ENCODE measurements around the gene ZBTB25.

ZBTB25 gene

DNA sequence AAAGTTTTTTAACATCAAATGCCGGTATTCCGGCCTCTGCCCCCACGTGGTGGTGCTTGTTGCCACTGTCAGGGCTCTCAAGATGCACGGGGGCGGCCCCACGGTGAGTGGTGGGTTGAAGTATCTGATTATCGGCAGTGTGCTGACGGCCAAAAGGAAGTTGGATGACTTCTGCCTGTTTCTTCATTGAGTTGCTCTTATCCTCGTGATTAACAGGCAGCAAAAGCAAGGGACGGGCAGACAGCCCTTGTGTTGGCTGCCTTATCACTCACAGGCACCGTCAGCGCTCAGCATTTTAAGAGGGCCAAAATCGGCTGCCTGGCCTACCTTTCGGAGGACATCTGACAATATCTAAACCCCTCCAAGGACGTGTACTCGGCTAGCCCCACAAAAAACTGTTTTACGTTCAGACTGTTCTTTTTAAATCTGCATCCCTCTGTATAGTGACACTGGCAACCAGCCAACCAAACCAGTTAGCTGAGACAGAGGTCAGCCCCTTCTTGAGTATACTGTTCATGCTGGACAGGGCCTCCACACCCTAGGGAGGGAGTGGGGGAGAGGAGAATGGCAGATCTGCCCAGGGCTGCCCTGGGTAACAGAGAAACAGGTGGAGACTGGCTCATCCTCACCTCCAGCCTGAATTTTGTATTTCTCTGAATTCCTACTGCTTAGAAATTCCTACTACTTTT, 61.2 kb downstream of the ZBTB25 start:
- DNase-seq (ENCODE audit: low read depth in 2 of 2) = no peak

DNA sequence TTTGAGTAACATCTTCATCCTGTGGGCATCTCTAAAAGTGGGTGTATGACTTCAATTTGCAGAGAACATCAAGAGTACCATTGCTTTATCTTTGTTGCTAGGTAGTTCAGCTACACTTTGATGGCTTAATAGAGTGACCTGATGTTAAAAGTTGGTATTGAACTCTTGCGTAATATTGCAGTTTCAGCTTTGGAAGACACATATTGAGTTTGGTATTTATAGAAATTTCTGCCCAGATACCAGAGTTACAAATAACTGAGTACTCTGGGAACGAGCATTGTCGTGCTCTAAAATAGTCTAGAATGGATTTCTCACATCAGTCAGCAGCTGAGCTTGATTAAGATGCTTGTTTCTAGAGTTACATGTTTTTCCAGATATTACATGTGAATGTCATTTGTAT, 63.1 kb downstream of the ZBTB25 start:
- no peak for DNase-seq (ENCODE audit: low read depth in 2 of 2)

DNA sequence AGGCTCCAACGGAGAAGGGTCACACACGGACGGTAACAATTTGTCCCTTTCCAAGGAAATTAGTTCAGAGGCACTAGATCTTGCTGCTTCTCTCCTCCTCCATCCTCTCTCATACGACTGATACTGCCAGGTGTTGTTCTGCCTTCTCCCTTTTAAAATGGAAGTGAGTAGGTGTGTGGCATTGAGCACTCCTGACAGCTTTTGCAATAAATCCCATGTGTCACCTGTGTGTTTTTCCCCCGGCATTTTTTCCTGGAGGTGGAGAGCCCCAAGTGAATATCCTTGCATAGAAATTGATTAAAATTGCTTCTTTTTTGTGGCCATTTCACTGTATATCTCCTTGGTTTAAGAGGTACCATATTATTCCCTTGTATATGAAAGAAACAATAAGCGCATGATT, 64.5 kb downstream of the ZBTB25 start:
- DNase-seq (ENCODE audit: low read depth in 2 of 2) = no peak

DNA sequence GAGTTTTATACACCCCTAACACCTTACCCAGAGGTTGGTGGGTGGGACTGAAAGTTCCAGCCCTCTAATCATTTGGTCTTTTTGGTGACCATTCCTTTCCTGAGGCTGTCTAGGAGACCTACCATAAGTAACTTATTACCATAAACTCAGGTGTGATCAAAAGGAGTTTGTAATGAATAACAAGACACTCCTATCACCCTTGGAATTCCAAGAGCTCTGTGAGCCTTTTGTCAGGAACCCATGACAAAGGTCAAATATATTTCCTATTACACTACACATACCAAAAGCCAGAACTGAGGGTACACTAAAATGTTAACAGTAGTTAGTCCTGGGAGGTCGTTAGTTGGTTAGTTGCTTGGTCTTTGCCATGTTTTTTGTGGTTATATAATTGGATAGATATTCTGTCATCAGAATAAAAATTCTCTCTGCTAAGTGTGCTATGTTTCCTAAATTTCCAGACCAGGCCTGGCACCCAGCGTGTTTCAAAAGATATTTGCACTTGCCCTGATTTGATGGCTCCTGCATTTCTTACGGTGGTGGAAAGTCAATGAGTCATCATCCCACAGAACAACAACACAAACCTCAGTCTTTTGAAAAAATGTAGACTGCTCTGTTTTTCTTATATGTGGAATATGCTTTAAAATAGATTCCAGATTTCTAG, 65.3 kb downstream of the ZBTB25 start:
- DNase-seq (ENCODE audit: low read depth in 2 of 2) = no peak

DNA sequence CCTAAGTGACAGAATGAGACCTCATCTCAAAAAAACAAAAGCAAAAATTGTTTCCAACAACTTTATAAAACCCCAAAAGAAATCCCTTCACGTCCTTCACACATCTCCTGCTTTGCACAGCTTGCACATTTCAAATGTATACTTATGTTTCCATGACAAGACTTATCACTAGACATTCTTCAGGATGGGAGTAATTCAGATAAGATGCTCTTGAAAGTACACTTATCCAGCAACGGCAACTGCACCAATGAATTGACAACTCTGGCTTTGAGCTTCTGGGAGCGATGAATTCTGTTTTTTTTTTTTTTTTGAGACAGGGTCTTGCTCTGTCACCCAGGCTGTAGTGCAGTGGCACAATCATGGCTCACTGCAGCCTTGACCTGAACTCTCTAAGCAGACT, 69.1 kb downstream of the ZBTB25 start:
- no peak for DNase-seq (ENCODE audit: low read depth in 2 of 2)

DNA sequence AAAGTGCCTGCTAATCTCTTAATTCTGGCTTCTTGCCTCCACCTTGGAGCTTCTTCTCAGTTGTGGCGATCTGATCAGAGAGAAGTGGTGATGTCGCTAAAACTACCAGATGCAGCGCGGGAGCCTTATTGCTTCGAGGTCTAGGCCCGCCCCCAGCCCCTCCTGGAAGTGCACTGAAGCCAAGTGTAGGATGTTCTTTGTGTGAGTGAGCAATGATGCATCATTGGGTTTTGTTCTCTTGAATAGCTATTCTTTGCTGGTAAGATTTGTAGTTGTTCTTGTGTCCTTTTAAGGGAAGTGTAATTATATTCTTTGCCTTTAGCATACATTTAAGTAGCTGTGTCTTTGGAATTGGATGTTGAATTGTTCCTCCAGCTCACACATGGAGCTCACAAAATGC, 79.7 kb downstream of the ZBTB25 start:
- no peak for DNase-seq (ENCODE audit: low read depth in 2 of 2)

DNA sequence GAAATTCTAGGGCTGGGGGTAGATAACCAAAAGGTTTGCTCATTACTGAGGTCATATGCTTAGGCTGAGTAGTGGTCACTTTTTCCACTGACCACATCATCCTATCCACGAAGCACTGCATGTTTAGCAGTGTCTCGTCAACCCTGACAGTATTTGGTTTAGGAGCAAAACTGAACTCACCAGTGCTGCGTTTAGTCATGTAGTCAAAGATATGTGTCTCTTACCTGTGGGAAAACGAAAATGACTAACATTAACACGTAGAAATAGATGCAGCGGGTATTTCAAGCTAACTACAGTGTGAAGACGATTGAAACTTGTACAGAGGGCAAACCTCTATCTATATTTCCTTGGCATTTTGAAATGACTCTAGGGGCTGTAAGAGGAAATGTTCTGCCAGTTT, 80.9 kb downstream of the ZBTB25 start:
- no peak for DNase-seq (ENCODE audit: low read depth in 2 of 2)

DNA sequence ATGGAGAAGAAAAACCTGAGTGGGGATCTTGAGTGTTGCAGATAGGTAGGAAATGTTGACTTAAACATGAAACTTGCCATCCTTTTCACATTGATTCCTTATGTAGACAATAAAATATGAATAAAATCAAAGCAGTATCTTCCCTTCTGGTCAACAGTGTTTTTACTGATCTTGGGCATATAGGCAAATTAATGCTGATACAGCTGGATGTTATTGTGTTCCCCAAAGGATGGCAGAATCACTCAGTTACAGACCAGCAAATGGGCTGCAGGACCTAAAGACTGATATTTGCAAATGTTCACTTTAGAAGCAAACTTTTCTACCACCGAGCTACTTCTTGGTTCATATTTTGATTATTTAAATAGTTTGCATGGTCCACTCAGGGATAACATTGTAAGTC, 81.6 kb downstream of the ZBTB25 start:
- no peak for DNase-seq (ENCODE audit: low read depth in 2 of 2)

DNA sequence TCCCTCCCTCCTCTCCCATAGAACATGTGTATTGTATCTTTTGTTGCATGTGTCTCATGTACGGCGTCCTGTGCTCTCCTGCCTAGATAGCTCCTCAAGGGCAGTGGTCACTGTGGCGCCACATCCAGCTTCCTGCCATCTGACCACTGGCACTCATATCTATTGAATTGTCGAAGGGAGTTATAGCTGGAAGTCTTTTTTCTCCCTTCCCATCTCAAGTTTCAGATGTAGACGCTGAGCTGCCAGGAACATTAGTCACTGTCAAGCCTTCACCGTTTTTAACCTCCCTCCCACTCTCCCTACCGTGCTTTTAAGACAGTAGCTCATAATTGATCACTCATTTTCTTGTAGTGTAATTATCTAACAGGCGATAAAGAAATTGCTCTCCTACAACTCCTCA, 82.5 kb downstream of the ZBTB25 start:
- no peak for DNase-seq (ENCODE audit: low read depth in 2 of 2)

DNA sequence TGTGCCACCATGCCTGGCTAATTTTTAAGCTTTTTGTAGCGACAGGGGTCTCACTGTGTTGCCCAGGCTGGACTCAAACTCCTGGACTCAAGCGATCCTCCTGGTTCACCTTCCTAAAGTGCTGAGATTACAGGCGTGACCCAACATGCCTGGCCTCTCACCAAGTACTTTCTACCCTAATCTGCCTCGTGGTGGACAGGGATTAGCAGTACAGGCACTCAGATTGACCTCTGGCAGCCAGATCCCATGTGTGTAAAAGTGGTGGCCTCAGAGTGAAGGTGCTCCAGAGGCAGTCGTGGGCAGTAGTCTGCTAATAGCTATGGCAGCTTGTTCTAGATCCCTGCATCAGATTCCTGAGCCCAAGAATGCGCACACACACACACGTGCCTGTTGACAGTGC, 84.6 kb downstream of the ZBTB25 start:
- no peak for DNase-seq (ENCODE audit: low read depth in 2 of 2)

DNA sequence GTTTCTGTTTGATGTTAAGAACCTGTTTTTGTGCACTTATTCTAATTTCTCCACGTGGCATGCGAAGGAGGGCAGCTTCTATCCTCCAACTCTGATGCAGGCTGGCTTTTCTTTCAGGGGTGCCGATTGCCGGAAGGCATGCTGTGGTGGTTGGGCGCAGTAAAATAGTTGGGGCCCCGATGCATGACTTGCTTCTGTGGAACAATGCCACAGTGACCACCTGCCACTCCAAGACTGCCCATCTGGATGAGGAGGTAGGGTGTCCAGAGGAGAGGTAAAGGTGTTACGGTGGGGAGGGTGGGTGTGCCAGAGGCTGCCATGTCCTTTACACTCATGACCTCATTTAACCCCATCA, 85.9 kb downstream of the ZBTB25 start:
- no peak for DNase-seq (ENCODE audit: low read depth in 2 of 2)

DNA sequence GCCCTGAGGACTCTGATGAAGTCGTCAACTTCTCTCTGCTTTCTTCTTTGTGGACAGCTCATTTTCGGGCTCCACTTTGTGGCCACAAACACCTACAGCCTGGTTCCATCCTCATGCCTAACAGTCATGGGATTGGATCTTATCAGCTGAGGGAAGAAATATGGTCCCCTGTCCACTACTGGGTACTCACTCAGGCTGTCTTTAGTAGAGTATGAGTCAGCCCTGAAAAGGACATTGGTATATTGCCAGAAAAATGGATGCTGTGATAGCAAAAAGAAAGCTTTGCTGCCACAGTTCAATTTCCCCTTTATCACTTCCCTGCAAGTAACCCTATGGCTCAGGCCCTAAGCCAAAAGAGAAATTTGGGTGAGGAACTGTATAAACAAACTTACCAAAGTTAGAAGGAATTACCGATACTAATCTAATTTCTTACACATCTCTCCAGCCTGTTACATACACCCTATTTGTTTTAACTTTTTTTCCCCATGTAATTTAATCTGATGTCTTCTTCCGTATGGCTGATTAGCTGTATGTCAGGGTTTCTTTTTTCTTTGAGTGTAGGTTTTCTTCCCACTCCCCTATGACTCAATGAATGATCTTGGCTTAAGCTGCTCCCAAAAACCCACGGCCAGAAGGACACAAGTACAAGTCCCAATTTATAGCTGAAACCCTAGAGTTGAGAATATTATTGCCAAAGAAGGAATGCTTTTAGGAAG, 86.4 kb downstream of the ZBTB25 start:
- no peak for DNase-seq (ENCODE audit: low read depth in 2 of 2)

DNA sequence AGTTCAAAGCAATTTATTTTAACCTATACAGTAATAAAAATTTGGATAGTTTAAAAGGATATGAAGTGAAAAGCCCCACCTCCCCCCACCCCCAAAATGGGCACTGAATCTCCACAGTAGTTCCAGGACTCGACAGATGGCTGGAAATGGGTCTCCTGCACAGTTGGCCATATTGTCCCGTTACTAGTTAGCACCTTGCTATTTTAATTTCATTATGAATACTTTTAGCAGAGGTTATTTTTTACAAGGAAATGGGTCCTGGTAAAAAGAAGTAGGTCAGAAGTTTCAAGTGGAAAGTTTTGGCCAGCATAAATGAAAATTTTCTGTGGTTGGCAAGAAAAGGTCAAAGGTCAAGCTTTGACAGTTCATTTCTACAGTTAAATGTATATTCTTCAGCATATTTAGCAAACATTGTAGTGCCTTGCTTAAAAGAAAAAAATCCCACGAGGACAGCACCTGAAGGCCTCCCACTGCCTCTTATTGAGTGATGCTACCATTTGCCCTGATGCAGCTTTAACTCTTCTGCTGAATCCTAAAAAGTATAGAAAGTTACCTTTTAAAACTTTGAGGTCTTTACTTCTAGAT, 87.2 kb downstream of the ZBTB25 start:
- DNase-seq (ENCODE audit: low read depth in 2 of 2) = no peak

DNA sequence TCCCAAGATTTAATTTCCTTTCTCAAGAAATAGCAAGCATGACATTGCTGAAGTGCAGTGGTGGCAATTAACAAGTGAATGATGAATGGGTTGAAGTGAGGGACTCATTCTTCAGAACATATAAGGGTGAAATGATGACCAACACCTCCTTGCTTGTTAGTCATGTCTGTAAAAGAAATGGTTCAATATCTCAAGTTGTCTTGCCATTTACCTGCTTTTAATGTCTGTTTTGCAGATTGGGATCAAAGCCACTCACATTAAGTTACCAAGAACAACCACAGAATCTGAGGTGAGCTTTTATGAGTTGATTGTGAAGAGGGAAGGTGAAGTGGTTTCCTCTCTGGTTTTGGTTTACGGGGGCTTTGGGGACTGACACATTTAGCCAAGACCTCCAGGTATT, 91.4 kb downstream of the ZBTB25 start:
- no peak for DNase-seq (ENCODE audit: low read depth in 2 of 2)

DNA sequence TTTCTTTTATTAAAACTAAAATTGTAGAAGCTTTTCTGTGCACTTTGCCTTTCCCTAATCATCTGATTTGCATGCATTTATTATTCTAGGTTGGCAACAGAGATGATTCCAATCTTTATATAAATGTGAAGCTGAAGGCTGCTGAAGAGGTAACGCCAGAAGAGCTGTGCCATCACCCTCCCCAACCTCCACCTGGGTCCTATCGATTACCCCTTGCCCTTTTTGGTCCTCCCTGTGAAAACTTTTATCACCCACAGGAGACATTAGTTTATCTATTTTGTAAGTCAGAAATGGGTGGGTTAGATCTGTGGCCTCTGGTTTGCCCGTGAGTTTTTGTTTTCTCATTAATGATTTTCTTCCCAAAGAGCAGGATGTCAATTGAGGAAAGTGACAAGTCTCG, 92.6 kb downstream of the ZBTB25 start:
- DNase-seq (ENCODE audit: low read depth in 2 of 2) = no peak

DNA sequence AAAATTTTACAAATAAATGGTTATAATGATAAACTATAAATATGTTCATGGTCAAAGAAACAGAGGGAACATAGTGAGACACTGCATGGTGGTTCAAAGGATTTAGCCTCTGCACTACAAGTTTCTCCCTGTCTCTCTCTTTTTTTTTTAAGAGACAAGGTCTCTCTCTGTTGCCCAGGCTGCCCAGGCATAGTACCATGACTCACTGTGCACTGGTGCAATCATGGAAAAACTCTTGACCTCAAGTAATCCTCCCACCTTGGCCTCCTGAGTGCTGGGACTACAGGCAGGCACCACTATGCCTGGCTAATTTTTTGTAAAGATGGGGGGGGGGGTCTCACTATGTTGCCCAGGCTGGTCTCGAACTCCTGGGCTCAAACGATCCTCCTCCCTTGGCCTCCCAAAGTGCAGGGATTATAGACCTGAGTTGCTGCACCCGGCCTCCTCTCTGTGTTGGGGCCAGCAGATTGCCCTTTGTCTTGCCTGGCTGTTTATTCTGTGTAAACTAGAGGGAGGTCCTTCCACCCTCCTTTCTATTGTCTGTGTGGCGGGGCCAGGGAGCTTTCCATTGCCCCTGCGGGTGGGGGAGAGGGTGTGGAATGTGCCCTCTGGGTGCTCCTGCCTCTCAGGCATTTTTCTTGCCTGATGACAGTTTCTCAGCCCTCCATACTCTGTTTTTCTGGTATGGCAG, 93.4 kb downstream of the ZBTB25 start:
- no peak for DNase-seq (ENCODE audit: low read depth in 2 of 2)

DNA sequence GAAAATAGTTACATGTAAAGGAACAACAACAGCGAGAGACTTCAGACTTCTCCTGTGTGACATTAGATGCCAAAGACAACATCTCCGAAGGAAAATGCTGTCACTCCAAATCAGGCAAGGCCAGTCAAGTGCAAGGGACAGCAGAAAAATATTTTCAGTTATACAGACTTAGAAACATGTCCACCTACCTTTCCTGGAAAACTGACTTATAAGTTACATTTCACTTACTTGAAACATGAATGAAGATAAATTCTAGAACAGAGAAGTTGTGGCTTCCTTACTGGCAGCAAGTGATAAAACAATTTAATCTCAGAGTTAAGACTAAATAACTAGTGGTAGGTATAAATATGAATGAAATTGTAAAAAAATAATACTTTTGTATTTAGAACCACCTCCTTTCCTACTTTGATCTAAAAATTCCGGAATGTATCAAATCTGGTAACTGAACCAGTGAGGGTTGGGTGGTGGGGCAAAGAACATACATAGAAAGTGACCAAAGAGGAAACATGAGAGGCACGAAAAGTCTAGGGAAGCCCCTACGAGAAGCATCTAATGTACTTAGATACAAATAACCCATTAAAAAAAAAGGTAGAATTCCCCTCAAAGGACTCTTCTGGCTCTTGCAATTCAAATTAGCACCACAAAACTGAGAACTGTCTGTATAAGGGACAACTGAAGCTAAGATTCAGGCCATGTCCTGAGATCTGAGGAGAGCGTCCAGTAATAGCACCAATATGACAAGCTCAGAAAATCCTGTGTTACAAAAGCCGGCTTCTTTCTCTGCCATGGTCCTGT, 94.3 kb downstream of the ZBTB25 start:
- DNase-seq (ENCODE audit: low read depth in 2 of 2) = no peak

DNA sequence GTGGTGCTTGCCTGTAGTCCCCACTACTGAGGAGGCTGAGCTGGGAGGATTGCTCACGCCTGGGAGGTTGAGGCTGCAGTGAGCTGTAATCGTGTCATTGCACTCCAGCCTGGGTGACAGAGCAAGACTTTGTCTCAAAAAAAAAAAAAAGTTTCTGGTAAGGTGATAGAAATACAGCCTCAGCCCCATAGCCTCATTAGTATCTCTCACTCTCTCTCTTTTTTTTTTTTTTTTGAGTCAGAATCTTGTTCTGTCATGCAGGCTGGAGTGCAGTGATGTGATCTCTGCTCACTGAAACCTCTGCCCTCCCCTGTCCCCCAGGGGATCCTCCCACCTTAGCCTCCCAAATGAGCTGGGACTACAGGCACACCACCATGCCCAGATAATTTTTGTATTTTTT, 96.3 kb downstream of the ZBTB25 start:
- DNase-seq (ENCODE audit: low read depth in 2 of 2) = no peak

DNA sequence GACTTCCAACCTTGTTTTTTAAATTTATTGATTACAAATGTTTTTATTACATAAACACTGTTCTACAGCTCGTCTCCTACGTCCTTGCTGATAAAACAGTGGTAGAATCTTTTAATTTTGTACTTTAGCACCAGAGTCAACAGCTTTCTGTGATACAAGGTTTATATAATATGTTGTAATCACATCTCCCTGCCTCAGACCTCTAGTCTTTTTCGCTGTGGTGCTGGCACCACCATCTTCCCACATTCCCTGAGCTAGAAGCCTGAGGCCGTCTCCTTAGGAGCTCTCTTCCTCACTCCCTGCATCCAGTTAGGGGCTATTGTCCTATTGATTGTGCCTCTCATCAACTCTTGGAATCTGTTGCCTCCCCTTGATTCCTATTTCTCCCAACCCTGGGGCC, 98.3 kb downstream of the ZBTB25 start:
- DNase-seq (ENCODE audit: low read depth in 2 of 2) = no peak

DNA sequence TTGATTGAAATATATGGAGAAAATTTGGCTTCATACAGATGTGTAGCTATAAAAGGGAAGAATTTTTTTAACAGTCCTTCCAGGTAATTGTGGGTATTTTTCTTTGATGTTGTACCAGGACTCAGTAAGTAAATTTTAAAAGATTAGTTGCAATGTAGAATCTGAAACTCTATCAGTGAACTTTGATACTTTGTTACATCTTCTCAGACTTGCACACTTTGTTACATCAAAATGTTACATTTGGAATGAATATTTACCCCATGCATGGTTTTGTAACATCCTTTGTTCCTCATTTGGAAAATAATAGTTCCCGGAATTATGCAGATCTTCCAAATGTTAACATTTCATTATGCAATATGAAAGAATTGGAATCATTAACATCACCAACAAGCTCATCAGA, 101.7 kb downstream of the ZBTB25 start:
- DNase-seq (ENCODE audit: low read depth in 2 of 2) = no peak

DNA sequence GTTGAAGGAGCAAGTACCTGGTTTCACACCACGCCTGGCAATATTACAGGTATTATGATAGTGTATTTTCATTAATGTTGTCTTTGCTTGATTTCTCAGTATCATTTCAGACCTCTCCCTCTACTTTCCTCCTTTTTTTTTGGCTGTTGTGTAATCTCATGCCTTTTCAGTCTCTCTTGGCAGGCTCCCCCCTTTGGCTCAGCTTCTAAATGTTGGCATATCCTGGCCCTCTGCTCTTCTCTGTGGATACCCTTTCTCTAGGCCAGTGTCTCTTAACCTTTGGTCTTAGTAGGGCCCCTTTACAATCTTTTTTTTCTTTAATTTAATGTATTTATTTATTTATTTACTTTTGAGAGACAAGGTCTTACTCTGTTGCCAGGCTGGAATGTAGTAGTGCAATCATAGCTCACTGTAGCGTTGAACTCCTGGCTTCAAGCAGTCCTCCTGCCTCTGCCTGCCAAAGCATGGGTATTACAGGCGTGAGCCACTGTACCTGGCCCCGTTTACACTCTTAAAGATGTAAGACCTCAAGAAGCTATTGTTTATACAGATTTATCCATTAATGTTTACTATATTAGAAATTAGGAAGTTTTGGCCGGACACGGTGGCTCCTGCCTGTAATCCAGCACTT, 102.7 kb downstream of the ZBTB25 start:
- no peak for DNase-seq (ENCODE audit: low read depth in 2 of 2)

All from stimulated activated CD4-positive, alpha-beta T cell treated with anti-CD3 and anti-CD28 coated beads, Interleukin-1b, Interleukin-23, amount 100 ng/mL, for 1 hour (primary cell).